KMS-11 (cell line): Measurements from ENCODE around the gene MROH2A.

Source experiments
- H2AFZ ChIP-seq: fragments of 200-600 bp; sonication (generic); 2 replicates; pipeline ENCODE4 v1.6.1; 2016; ENCODE audit warnings: antibody characterized with exemption, mixed run types, low read depth
- H3K27ac ChIP-seq: fragments of 200-600 bp; sonication (generic); 2 replicates; pipeline ENCODE4 v1.6.1; 2016; ENCODE audit warnings: mild to moderate bottlenecking, mixed run types
- H3K27me3 ChIP-seq: fragments of 200-600 bp; sonication (generic); 2 replicates; pipeline ENCODE4 v1.6.1; 2017; ENCODE audit warnings: mild to moderate bottlenecking, low read depth, mixed run types, moderate library complexity; ENCODE audit not compliant: insufficient read depth
- H3K36me3 ChIP-seq: fragments of 200-600 bp; sonication (generic); 2 replicates; pipeline ENCODE4 v1.6.1; 2017; ENCODE audit warnings: mild to moderate bottlenecking, mixed run types; ENCODE audit not compliant: insufficient read depth
- H3K4me1 ChIP-seq: fragments of 200-600 bp; sonication (generic); 2 replicates; pipeline ENCODE4 v1.6.1; 2016; ENCODE audit warnings: mild to moderate bottlenecking, low read depth, mixed run types; ENCODE audit not compliant: poor library complexity, severe bottlenecking
- H3K4me2 ChIP-seq: fragments of 200-600 bp; sonication (generic); 2 replicates; pipeline ENCODE4 v1.7.0; 2016; ENCODE audit warnings: mild to moderate bottlenecking, mixed run types
- H3K4me3 ChIP-seq: fragments of 200-600 bp; sonication (generic); IDR thresholded peaks from 2 replicates; pipeline ENCODE4 v1.6.1; 2017; ENCODE audit warnings: low read depth, low read length, mixed read lengths; ENCODE audit not compliant: insufficient read depth
- H3K79me2 ChIP-seq: fragments of 200-600 bp; sonication (generic); 2 replicates; pipeline ENCODE4 v1.6.1; 2016; ENCODE audit warnings: low read depth, mixed run types; ENCODE audit not compliant: insufficient read depth
- H3K9ac ChIP-seq: fragments of 200-600 bp; sonication (generic); 2 replicates; pipeline ENCODE4 v1.6.1; 2016; ENCODE audit warnings: mild to moderate bottlenecking, mixed run types
- H4K20me1 ChIP-seq: fragments of 200-600 bp; sonication (generic); 2 replicates; pipeline ENCODE4 v1.6.1; 2016; ENCODE audit warnings: mild to moderate bottlenecking, mixed run types; ENCODE audit not compliant: insufficient read depth
- CTCF ChIP-seq: fragments of 200-600 bp; sonication (generic); conservative IDR thresholded peaks from 2 replicates; pipeline ENCODE4 v1.6.1; 2017; ENCODE audit warnings: low read depth, mild to moderate bottlenecking, antibody characterized with exemption, low read length, moderate library complexity, mixed read lengths

Gene MROH2A

GRCh38 chr2:233830111-233830802, 52.1 kb downstream of the MROH2A start:
- H2AFZ ChIP-seq: no peak overlapping the region
- no peak overlapping the region for H3K27ac ChIP-seq
- no peak overlapping the region for H3K4me3 ChIP-seq
- no peak overlapping the region for H3K4me2 ChIP-seq
- no peaks in the 10 kb centered on the region for H3K79me2 ChIP-seq
- TF ChIP-seq CTCF: no peak
- no peaks in the 10 kb centered on the region for H3K4me1 ChIP-seq
- H3K36me3 ChIP-seq: no peaks in the 10 kb centered on the region
- no peak overlapping the region for H3K9ac ChIP-seq
- no peaks in the 10 kb centered on the region for H3K27me3 ChIP-seq
- H4K20me1 ChIP-seq: no peaks in the 10 kb centered on the region

GRCh38 chr2:233831011-233831721, 53.0 kb downstream of the MROH2A start:
- no peak overlapping the region for H3K27ac ChIP-seq
- H3K36me3 ChIP-seq: no peaks in the 10 kb centered on the region
- H3K9ac ChIP-seq: no peak overlapping the region
- no peak overlapping the region for H3K4me3 ChIP-seq
- no peaks in the 10 kb centered on the region for H4K20me1 ChIP-seq
- no peak overlapping the region for H2AFZ ChIP-seq
- no peaks in the 10 kb centered on the region for H3K79me2 ChIP-seq
- H3K27me3 ChIP-seq: no peaks in the 10 kb centered on the region
- H3K4me2 ChIP-seq: no peak overlapping the region
- TF ChIP-seq CTCF: no peak
- H3K4me1 ChIP-seq: no peaks in the 10 kb centered on the region

DNA sequence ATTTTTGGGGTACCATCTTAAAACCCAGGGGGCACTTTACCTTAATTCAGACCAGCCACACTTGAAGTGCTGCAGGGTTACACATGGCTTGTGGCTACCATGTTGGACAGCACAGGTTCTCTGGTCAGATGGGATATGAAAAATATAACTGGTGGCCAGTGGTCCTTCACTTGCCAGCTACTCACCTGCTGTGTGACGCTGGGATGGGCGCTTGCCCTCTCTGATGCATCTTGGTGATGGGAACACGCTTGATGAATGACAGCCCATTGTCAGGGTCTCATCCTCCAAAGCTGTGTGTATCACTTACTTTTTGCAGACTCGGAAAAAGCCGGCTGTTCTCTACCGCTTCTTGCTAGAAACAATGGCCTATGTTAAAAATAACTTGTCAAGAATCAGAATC, 53.7 kb downstream of the MROH2A start:
- H3K79me2 ChIP-seq: peaks cover 3% of the 10 kb centered on the region; the same call in 1 of the 2 replicates
- H3K27ac ChIP-seq: no peak overlapping the region

GRCh38 chr2:233832414-233832813, 54.3 kb downstream of the MROH2A start:
- H3K27ac ChIP-seq: no peak overlapping the region
- no peak overlapping the region for H2AFZ ChIP-seq
- H3K4me3 ChIP-seq: no peak overlapping the region
- H3K4me2 ChIP-seq: no peak overlapping the region
- peaks cover 8% of the 10 kb centered on the region; the same call in 1 of the 2 replicates for H3K79me2 ChIP-seq
- no peaks in the 10 kb centered on the region for H3K27me3 ChIP-seq
- no peak for TF ChIP-seq CTCF
- no peak overlapping the region for H3K9ac ChIP-seq
- no peaks in the 10 kb centered on the region; the same call in 1 of the 2 replicates for H3K36me3 ChIP-seq
- H3K4me1 ChIP-seq: no peaks in the 10 kb centered on the region
- H4K20me1 ChIP-seq: no peaks in the 10 kb centered on the region

More for the DNA sequence above, 53.7 kb downstream of the MROH2A start:
- TF ChIP-seq CTCF: no peak
- Histone ChIP-seq H3K4me1 (no peaks in the 10 kb centered on the region), H3K4me2 (no peak overlapping the region), H2AFZ (no peak overlapping the region), H3K4me3 (no peak overlapping the region), H3K9ac (no peak overlapping the region), H3K36me3 (no peaks in the 10 kb centered on the region; the same call in 1 of the 2 replicates), H3K27me3 (no peaks in the 10 kb centered on the region), H4K20me1 (no peaks in the 10 kb centered on the region)
